ENCODE results near the gene CDKN2B. TPM values are rescaled to one million over a fixed set of nuclear protein-coding genes. Genes with fewer than 3 reads are reported as not detected.

The CDKN2B gene
- total and polyA plus RNA-seq, 2 of the 13 experiments (the other 11 are each of a cell fraction or from before 2014, with no cell fraction given) = 1.4 to 1.5 TPM

DNA sequence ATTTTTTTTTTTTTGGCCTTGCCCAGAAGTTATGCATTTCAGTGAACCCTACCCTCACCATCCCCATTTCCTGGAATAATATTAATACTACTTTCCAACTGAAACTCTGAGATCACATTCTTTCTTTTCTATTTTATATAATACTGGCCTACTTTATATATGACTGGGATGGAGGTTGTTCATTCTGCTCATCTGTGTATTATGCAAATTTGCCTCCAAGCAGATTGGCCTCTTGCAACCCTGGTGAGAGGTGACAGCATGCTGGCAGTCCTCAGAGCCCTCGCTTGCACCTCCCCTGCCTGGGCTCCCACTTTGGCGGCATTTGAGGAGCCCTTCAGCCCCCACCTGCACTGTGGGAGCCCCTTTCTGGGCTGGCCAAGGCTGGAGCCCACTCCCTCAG lies 50.3 kb downstream of the CDKN2B start:
- FAIRE-seq = no peak
- in situ Hi-C loops (cut with HindIII; ENCODE audit: extremely low pct_ligation_motif_present, low pct_unique_long_range_greater_than_20kb) = no loop called here
- ATAC-seq = no peak

More for the DNA sequence above, 50.3 kb downstream of the CDKN2B start:
- H3K27me3 ChIP-seq (ENCODE audit: control insufficient read depth in 1 of 2, insufficient read depth in 2 of 2, low read length in 2 of 2) = no peaks in the 10 kb centered on the region
- H4K20me1 ChIP-seq (ENCODE audit: insufficient read depth, low read length) = no peaks in the 10 kb centered on the region
- TF ChIP-seq, protein P1, sequence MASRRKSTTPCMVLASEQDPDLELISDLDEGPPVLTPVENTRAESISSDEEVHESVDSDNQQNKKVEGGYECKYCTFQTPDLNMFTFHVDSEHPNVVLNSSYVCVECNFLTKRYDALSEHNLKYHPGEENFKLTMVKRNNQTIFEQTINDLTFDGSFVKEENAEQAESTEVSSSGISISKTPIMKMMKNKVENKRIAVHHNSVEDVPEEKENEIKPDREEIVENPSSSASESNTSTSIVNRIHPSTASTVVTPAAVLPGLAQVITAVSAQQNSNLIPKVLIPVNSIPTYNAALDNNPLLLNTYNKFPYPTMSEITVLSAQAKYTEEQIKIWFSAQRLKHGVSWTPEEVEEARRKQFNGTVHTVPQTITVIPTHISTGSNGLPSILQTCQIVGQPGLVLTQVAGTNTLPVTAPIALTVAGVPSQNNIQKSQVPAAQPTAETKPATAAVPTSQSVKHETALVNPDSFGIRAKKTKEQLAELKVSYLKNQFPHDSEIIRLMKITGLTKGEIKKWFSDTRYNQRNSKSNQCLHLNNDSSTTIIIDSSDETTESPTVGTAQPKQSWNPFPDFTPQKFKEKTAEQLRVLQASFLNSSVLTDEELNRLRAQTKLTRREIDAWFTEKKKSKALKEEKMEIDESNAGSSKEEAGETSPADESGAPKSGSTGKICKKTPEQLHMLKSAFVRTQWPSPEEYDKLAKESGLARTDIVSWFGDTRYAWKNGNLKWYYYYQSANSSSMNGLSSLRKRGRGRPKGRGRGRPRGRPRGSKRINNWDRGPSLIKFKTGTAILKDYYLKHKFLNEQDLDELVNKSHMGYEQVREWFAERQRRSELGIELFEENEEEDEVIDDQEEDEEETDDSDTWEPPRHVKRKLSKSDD (CRISPR knock-in tag; IDR thresholded peaks at IDR 0.05; ENCODE audit: low read depth) = no peak
- TF ChIP-seq ZBTB8A (CRISPR knock-in tag; IDR thresholded peaks at IDR 0.05; ENCODE audit: borderline replicate concordance, low read depth) (no peak), ZNF501 (CRISPR knock-in tag; IDR thresholded peaks at IDR 0.05) (no peak), SP1 (IDR thresholded peaks at IDR 0.05) (no peak), SP1 (CRISPR knock-in tag; IDR thresholded peaks at IDR 0.05) (no peak)
- TF ChIP-seq, protein P2, sequence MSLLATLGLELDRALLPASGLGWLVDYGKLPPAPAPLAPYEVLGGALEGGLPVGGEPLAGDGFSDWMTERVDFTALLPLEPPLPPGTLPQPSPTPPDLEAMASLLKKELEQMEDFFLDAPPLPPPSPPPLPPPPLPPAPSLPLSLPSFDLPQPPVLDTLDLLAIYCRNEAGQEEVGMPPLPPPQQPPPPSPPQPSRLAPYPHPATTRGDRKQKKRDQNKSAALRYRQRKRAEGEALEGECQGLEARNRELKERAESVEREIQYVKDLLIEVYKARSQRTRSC (CRISPR knock-in tag; IDR thresholded peaks at IDR 0.05; ENCODE audit: low read depth) = no peak
- no peak overlapping the region for H3K4me3 ChIP-seq (replicated peaks in 1 of 3; ENCODE audit: insufficient read depth in 1 of 3, low read depth in 2 of 3, low read length in 3 of 3)
- H3K4me1 ChIP-seq (ENCODE audit: insufficient read depth, low read length) = no peaks in the 10 kb centered on the region
- no peak overlapping the region for H2AFZ ChIP-seq (ENCODE audit: low read length)
- H3K27ac ChIP-seq (ENCODE audit: extremely low read length, insufficient read depth, low read length) = no peak overlapping the region
- H3K9me3 ChIP-seq (ENCODE audit: low read length) = no peaks in the 10 kb centered on the region
- BruUV-seq (replicated peaks) = no TSS peak
- ChIA-PET CTCF (ENCODE audit: low intra/inter-chr PET ratio, low total read pairs) (no interaction called here), POLR2A (no interaction called here)
- H3K36me3 ChIP-seq (replicated peaks in 1 of 2; ENCODE audit: control insufficient read depth in 1 of 2, insufficient read depth in 2 of 2, low read length in 2 of 2) = no peaks in the 10 kb centered on the region
- no peak overlapping the region for H3K9ac ChIP-seq (ENCODE audit: insufficient read depth, low read depth, low read length)
- H3K79me2 ChIP-seq (ENCODE audit: insufficient read depth, low read length) = no peaks in the 10 kb centered on the region
- no peak for DNase-seq (ENCODE audit: low spot score)
- WGBS (ENCODE audit: low lambda C conversion rate) = 0% methylated on average over 2 of the region's 2 CpGs
- H3K4me2 ChIP-seq (ENCODE audit: low read depth, low read length) = no peak overlapping the region
- intact Hi-C loops (cut with micrococcal nuclease; ENCODE audit: unreplicated experiment) = no loop called here

Small RNA genes within 50 kb of the gene (small RNA-seq; reads per million reads assigned to genes)
- gene RF02045 (ENCODE audit: insufficient read depth in 2 of 3, insufficient read length in 3 of 3, low read depth in 2 of 3, low replicate concordance in 1 of 3) = 0 reads per million in 3 experiments

Other genes with a start within 250 kb of the CDKN2B start
- 51.2 and 74.1 TPM in 2 replicates for gene MTAP, start 206.7 kb downstream of the CDKN2B start, total RNA-seq (2016; rRNA removed; fragmentation: Illumina TruSeq; extraction: Trizol)
- gene MTAP, start 206.7 kb downstream of the CDKN2B start, polyA plus RNA-seq (2011; rRNA removed) = 16.7 and 19.5 TPM in 2 replicates
- gene CDKN2A, start 14.9 kb downstream of the CDKN2B start, total RNA-seq (2016; rRNA removed; fragmentation: Illumina TruSeq; extraction: Trizol) = 4.2 TPM in 2 replicates
- gene CDKN2A, start 14.9 kb downstream of the CDKN2B start, polyA plus RNA-seq (2011; rRNA removed) = 4.8 and 7.4 TPM in 2 replicates
- 0.64 and 0.77 TPM in 2 replicates for gene CDKN2B-AS1, start 14.5 kb downstream of the CDKN2B start, total RNA-seq (2016; rRNA removed; fragmentation: Illumina TruSeq; extraction: Trizol)
- 1.8 and 2.3 TPM in 2 replicates for gene CDKN2B-AS1, start 14.5 kb downstream of the CDKN2B start, polyA plus RNA-seq (2011; rRNA removed)